Suprapubic skin (tissue), 4 donors: Measurements from ENCODE around the gene NLRP10.

Experiments
- CTCF ChIP-seq, 2 donors: fragments of 200-600 bp in 1 of 2; fragments of 450-650 bp in 1 of 2; sonication (generic) in 1 of 2; IDR thresholded peaks; one replicate each; pipeline ENCODE4 v1.5.1; 2016 to 2019; ENCODE audit warnings: antibody characterized with exemption in 2 of 2, mild to moderate bottlenecking in 1 of 2, moderate library complexity in 1 of 2
- POLR2A ChIP-seq, 2 donors: fragments of 450-650 bp; IDR thresholded peaks; one replicate each; pipeline ENCODE4 v1.6.1; 2017; ENCODE audit warnings: antibody characterized with exemption in 2 of 2, mild to moderate bottlenecking in 2 of 2, moderate library complexity in 2 of 2
- POLR2AphosphoS5 ChIP-seq, 3 donors: sonication (generic); formaldehyde crosslinking; IDR thresholded peaks; one replicate each; pipeline ENCODE4 v1.6.1; 2017; ENCODE audit warnings: antibody characterized with exemption in 3 of 3

DNA sequence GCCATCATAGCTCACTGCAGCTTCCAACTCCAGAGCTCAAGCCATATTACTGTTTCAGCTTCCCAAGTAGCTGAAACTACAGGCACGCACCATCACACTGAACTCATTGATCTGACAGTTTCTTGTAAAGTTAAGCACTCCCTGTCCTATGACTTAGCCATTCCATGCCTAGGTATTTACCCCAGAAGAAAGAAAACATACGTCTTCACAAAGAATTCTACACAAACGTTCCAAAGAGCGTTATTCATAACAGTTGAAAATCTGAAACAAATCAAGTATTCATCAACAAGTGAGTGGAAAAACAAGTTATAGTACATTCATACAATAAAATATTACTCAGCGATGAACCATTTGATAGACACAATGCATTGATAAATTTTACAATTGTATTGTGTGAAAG is 7.8 kb upstream of the NLRP10 start:
- TF ChIP-seq CTCF (IDR thresholded peaks at IDR 0.05) (no peak), POLR2AphosphoS5 (IDR thresholded peaks at IDR 0.05) (no peak), POLR2A (IDR thresholded peaks at IDR 0.05) (no peak)
